Activated CD8-positive, alpha-beta T cell treated with anti-CD3 and anti-CD28 coated beads for 36 hours (primary cell): ENCODE measurements around the gene CCDC88B. TPM values are rescaled to one million over a fixed set of nuclear protein-coding genes. Genes with fewer than 3 reads are reported as not detected.

Source experiments
- ATAC-seq: fragments of 200-7000 bp; cut with Tn5 transposase; one replicate; pipeline ENCODE4 v1.10.0; 2021; ENCODE audit warnings: mild to moderate bottlenecking, moderate library complexity
- CTCF ChIA-PET: fragments of 350-600 bp; sonication (Branson Sonifier 250); formaldehyde crosslinking; loops from one replicate; lab custom pipeline; 2021; ENCODE audit warnings: antibody characterized with exemption; lab: Charles Lee
- POLR2A ChIA-PET: fragments of 350-600 bp; sonication (Branson Sonifier 250); formaldehyde crosslinking; loops from one replicate; lab custom pipeline; 2021; ENCODE audit warnings: antibody characterized with exemption; lab: Charles Lee
- DNase-seq: peaks from one replicate; pipeline ENCODE4 v3.0.0-alpha.2; 2020
- H3K27ac Mint-ChIP-seq: one replicate; pipeline ENCODE4 v1.8.0; 2021; ENCODE audit warnings: mild to moderate bottlenecking, mixed read lengths
- H3K27me3 Mint-ChIP-seq: one replicate; pipeline ENCODE4 v1.8.0; 2021; ENCODE audit warnings: mixed read lengths
- H3K36me3 Mint-ChIP-seq: one replicate; pipeline ENCODE4 v1.8.0; 2021; ENCODE audit warnings: low read depth, mixed read lengths
- H3K4me1 Mint-ChIP-seq: one replicate; pipeline ENCODE4 v1.8.0; 2021; ENCODE audit warnings: low read depth, mixed read lengths
- H3K4me3 Mint-ChIP-seq: one replicate; pipeline ENCODE4 v1.8.0; 2021; ENCODE audit warnings: mild to moderate bottlenecking, moderate library complexity, mixed read lengths
- H3K9me3 Mint-ChIP-seq: one replicate; pipeline ENCODE4 v1.8.0; 2021; ENCODE audit warnings: mixed read lengths
- intact Hi-C: fragments of 100-400 bp; cut with micrococcal nuclease; formaldehyde crosslinking; loops from one replicate; pipeline ENCODE4 v1.10.0; 2022
- total RNA-seq, 2 experiments: library from RNA; stranded (reverse); gene quantifications; one replicate each; pipeline ENCODE4 v1.2.3, GENCODE V29; 2021
- TF ChIP-seq, protein P1 (sequence below): fragments of 200-600 bp; IDR thresholded peaks from one replicate; pipeline ENCODE4 v1.8.0; 2022; ENCODE audit warnings: antibody characterized with exemption, mild to moderate bottlenecking

Gene CCDC88B
- total RNA-seq, 2 experiments from 2014 or later: 65.8 to 76.1 TPM

DNA sequence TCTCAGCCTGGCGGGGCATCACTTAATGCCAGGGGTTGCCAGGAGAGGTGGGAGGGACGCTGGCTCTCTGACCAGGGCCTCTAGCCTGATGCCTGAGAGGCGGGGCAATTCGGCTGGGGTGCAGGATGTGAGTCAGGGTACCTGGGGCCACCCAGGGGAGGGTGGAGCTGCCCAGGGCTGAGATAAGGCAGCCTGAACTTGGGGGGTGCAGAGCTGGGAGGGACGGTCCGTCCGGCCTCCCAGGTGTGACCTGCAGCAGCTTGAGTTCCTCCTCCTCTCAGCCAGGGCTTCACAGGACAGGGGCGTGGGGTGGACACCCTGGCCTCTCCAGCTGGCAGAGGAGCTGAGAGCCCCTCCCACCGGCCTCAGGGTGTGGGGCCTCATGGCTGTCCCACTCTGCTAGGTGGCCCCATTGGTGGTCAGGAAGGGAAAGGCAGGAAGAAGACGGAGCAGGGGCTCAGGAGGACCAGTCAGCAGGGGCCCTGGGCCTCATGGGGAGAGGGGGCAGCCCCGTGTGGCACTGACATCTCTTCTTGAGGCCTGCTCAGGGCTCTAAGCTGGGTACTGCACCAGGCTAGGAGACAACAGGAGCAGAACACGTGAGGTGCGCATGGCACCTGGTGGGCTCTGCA, 18.0 kb downstream of the CCDC88B start:
- no peaks in the 10 kb centered on the region for H3K9me3 Mint-ChIP-seq
- peaks cover 48% of the 10 kb centered on the region for H3K4me1 Mint-ChIP-seq
- H3K27ac Mint-ChIP-seq: peak overlapping the region; percentile 87
- H3K27me3 Mint-ChIP-seq: no peaks in the 10 kb centered on the region
- POLR2A ChIA-PET: interaction anchor here (0.6 to 2.0 kb wide), 3 partner anchors 10 to 26 kb away, joined by 3 to 5 read pairs (median 5); no protein-coding TSS in a partner anchor
- TF ChIP-seq, protein P1, sequence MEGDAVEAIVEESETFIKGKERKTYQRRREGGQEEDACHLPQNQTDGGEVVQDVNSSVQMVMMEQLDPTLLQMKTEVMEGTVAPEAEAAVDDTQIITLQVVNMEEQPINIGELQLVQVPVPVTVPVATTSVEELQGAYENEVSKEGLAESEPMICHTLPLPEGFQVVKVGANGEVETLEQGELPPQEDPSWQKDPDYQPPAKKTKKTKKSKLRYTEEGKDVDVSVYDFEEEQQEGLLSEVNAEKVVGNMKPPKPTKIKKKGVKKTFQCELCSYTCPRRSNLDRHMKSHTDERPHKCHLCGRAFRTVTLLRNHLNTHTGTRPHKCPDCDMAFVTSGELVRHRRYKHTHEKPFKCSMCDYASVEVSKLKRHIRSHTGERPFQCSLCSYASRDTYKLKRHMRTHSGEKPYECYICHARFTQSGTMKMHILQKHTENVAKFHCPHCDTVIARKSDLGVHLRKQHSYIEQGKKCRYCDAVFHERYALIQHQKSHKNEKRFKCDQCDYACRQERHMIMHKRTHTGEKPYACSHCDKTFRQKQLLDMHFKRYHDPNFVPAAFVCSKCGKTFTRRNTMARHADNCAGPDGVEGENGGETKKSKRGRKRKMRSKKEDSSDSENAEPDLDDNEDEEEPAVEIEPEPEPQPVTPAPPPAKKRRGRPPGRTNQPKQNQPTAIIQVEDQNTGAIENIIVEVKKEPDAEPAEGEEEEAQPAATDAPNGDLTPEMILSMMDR: no peak
- peaks cover 35% of the 10 kb centered on the region for H3K36me3 Mint-ChIP-seq
- intact Hi-C loops: no loop called here
- peak overlapping the region; percentile 67 for H3K4me3 Mint-ChIP-seq
- CTCF ChIA-PET: interaction anchor here (0.7 to 9.5 kb wide), 5 partner anchors 9 to 154 kb away, joined by 3 to 75 read pairs (median 6); partner anchors contain the start of genes CCDC88B and PRDX5
- peak; percentile 82 for DNase-seq
- ATAC-seq: peak; percentile 73

DNA sequence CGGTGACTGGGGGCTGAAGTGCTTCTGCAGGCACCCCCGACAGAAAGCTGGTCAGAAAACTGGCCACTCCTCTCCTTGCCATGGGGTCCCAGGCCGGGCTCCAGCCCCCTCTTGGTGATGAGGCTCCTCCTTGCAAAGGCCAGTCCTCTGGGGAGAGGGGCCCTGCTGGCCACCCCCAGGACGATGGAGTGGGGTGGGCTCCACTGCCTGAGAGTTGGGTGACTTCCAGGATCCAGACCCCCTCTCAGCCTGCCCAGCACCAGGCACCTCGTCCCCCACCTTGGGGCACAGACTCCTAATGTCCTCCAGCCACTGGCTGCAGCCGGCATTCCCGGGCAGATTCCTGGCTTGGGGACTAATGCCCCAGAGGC, 18.5 kb downstream of the CCDC88B start:
- Mint-ChIP-seq H3K4me3 (peak overlapping the region; percentile 67), H3K27me3 (no peaks in the 10 kb centered on the region), H3K9me3 (no peaks in the 10 kb centered on the region), H3K36me3 (peaks cover 39% of the 10 kb centered on the region), H3K27ac (peak overlapping the region; percentile 87), H3K4me1 (peaks cover 48% of the 10 kb centered on the region)
- CTCF ChIA-PET: interaction anchor here (0.7 to 9.5 kb wide), 4 partner anchors 9 to 154 kb away, joined by 3 to 75 read pairs (median 4); partner anchors contain the start of genes CCDC88B and PRDX5
- POLR2A ChIA-PET: interaction anchor here (0.6 to 2.0 kb wide), 3 partner anchors 10 to 26 kb away, joined by 3 to 5 read pairs (median 5); no protein-coding TSS in a partner anchor
- no peak for DNase-seq
- TF ChIP-seq, protein P1: no peak
- no peak for ATAC-seq
- intact Hi-C loops: no loop called here

DNA sequence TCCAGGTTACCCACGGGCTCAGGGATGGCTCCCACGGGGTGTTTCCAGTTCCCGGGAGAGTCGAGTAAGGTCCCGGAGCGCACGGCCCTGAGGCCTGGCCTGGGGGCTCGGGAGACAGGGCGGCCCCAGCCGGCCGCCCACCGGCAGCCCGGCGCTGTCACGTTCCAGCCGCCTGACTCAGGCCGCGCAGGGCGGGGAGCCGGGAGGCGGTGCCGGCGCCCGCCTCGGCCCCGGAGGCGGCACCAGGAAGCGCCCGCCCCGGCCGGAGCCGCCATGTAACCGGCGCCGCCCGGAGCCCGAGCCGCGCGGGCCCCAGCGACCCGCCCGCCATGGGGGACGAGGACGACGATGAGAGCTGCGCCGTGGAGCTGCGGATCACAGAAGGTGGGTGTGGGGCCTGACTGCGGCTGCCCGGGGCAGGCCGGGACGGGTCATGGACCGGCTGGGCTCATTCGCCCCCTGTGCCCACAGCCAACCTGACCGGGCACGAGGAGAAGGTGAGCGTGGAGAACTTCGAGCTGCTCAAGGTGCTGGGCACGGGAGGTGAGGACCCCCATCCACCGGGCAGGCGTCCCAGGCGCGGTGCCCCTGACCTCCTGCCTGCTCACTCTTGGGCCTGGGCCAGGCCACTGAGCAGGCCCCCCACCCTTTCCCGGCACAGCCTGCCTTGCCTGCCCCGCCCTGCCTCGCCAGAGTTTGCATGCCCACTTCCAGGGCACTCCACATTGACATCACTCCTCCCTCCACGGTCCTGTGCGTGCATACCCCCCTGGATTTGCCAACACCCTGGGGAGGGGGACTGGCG, 19.1 kb downstream of the CCDC88B start, which contains the start of gene RPS6KA4:
TSS of gene RPS6KA4 (plus strand) at position 256 of the 805 bp plus-strand sequence. CDS start at position 330, 74 bp downstream.
- H3K27ac Mint-ChIP-seq: peak within 1 kb of the TSS; percentile 87
- H3K36me3 Mint-ChIP-seq: peaks cover 42% of the 10 kb centered on the region
- ChIA-PET POLR2A (interaction anchor here (0.6 to 2.5 kb wide), 8 partner anchors 9 to 358 kb away, joined by 3 to 11 read pairs (median 4); partner anchors contain the start of genes PRDX5 and TRMT112), CTCF (interaction anchor here (0.6 to 9.5 kb wide), 12 partner anchors 13 to 293 kb away, joined by 3 to 75 read pairs (median 3); partner anchors contain the start of genes CCDC88B and PRDX5)
- H3K9me3 Mint-ChIP-seq: no peaks in the 10 kb centered on the region
- peak; percentile 64 for DNase-seq
- TF ChIP-seq, protein P1: no peak
- peaks cover 48% of the 10 kb centered on the region for H3K4me1 Mint-ChIP-seq
- intact Hi-C loops: no loop called here
- H3K27me3 Mint-ChIP-seq: no peaks in the 10 kb centered on the region
- peak within 1 kb of the TSS; percentile 79 for H3K4me3 Mint-ChIP-seq
- ATAC-seq: peak; percentile 68

DNA sequence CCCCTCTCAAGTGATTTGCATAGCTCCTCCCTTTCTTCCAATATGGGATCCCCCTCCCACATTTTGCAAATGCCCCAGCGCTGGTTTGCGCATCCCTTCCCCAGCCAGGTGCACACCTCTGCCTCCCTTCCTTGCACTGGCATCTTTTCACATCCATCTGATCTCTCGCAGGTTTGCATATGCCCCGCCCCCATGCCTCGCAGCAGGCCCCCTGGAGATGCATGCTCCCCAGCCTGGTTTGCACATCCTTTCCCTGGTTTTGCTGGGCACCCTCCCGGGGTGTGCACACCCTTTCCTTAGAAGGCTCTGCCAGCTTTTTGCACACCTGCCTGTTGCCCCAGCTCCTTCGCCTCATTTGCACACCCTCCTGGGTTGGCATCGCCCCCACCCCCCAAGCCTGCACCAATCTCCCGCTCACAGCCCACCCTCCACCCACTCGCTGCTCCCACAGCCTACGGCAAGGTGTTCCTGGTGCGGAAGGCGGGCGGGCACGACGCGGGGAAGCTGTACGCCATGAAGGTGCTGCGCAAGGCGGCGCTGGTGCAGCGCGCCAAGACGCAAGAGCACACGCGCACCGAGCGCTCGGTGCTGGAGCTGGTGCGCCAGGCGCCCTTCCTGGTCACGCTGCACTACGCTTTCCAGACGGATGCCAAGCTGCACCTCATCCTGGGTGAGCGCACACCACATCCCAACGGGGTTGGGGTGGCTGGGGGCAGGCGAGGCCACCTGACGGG, 19.9 kb downstream of the CCDC88B start:
- peaks cover 45% of the 10 kb centered on the region for H3K36me3 Mint-ChIP-seq
- no peaks in the 10 kb centered on the region for H3K27me3 Mint-ChIP-seq
- ChIA-PET CTCF (interaction anchor here (0.6 to 9.5 kb wide), 11 partner anchors 12 to 293 kb away, joined by 3 to 75 read pairs (median 3); partner anchors contain the start of gene CCDC88B), POLR2A (interaction anchor here (0.9 to 2.5 kb wide), 9 partner anchors 9 to 359 kb away, joined by 3 to 11 read pairs (median 3); partner anchors contain the start of genes PRDX5 and TRMT112)
- peak overlapping the region; percentile 79 for H3K4me3 Mint-ChIP-seq
- peak; percentile 45 for DNase-seq
- peaks cover 45% of the 10 kb centered on the region for H3K4me1 Mint-ChIP-seq
- peak overlapping the region; percentile 73 for H3K27ac Mint-ChIP-seq
- intact Hi-C loops: no loop called here
- no peaks in the 10 kb centered on the region for H3K9me3 Mint-ChIP-seq
- TF ChIP-seq, protein P1: no peak
- ATAC-seq: peak; percentile 20
